GM12878 (cell line): ENCODE data around the gene POLR3K.

Source experiments
- CREM ChIP-seq: IDR thresholded peaks from 2 replicates; pipeline ENCODE4 v1.6.1; 2014; ENCODE audit warnings: antibody characterized with exemption, low read depth
- FOXM1 ChIP-seq: IDR thresholded peaks from 2 replicates; pipeline ENCODE4 v1.6.1; 2012; ENCODE audit warnings: low read depth, mild to moderate bottlenecking, inconsistent platforms, low read length, moderate library complexity
- GABPA ChIP-seq: IDR thresholded peaks from 2 replicates; pipeline ENCODE4 v1.6.1; 2014; ENCODE audit warnings: antibody characterized with exemption, low read depth, mild to moderate bottlenecking, inconsistent platforms
- TF ChIP-seq, protein P1 (sequence below), 3 experiments: IDR thresholded peaks in 2 of 3; conservative IDR thresholded peaks in 1 of 3; 2 replicates each; pipeline ENCODE4 v1.5.1; 2011; ENCODE audit warnings: low read depth in 3 of 3, low read length in 3 of 3, mild to moderate bottlenecking in 3 of 3, control low read depth in 2 of 3, moderate library complexity in 2 of 3, inconsistent platforms in 1 of 3, mixed read lengths in 1 of 3; ENCODE audit not compliant: control insufficient read depth in 2 of 3, insufficient read depth in 1 of 3; ENCODE audit errors: extremely low read depth in 1 of 3
- TF ChIP-seq, protein P2 (sequence below): IDR thresholded peaks from 2 replicates; pipeline ENCODE4 v1.6.1; 2011; ENCODE audit warnings: mild to moderate bottlenecking, low read depth, low read length, moderate library complexity; ENCODE audit not compliant: insufficient replicate concordance

DNA sequence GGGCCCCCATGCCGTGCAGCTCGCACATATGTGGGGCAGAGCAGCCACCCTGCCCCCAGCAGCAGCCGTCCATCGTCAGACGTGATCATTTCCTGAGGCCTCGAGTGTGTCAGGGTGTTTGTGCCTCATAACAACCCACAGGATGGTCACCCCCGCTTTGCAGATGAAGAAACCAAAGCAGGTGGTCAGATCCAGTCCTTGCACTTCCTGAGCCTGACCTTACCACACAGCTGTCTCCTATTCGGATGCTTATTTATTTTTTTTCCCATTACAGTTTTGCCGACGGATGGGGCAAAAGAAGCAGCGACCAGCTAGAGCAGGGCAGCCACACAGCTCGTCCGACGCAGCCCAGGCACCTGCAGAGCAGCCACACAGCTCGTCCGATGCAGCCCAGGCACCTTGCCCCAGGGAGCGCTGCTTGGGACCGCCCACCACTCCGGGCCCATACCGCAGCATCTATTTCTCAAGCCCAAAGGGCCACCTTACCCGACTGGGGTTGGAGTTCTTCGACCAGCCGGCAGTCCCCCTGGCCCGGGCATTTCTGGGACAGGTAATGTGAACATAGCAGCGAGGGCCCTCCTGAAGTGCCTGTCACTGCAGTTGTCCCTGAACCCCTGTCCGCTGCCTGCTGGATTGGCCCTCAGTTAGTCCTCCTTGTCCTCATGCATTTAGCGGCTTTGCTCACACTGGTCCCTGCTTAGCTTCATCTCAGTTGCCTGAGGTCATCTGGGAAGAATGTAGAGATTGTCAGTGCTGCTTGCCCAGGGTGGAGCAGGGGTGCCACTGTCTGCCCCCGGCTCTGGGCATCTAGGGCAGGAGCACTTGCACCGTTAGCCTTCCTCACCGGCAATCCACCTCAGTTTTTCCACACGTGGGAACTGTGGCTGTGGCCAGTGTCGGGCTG is 26.0 kb upstream of the POLR3K start:
- TF ChIP-seq FOXM1 (no peak), CREM (no peak), GABPA (no peak)
- TF ChIP-seq, protein P1, sequence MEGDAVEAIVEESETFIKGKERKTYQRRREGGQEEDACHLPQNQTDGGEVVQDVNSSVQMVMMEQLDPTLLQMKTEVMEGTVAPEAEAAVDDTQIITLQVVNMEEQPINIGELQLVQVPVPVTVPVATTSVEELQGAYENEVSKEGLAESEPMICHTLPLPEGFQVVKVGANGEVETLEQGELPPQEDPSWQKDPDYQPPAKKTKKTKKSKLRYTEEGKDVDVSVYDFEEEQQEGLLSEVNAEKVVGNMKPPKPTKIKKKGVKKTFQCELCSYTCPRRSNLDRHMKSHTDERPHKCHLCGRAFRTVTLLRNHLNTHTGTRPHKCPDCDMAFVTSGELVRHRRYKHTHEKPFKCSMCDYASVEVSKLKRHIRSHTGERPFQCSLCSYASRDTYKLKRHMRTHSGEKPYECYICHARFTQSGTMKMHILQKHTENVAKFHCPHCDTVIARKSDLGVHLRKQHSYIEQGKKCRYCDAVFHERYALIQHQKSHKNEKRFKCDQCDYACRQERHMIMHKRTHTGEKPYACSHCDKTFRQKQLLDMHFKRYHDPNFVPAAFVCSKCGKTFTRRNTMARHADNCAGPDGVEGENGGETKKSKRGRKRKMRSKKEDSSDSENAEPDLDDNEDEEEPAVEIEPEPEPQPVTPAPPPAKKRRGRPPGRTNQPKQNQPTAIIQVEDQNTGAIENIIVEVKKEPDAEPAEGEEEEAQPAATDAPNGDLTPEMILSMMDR (IDR thresholded peaks at IDR 0.05 in 2 of 3, conservative IDR thresholded peaks at IDR 0.05 in 1 of 3; ENCODE audit: control insufficient read depth in 2 of 3, extremely low read depth in 1 of 3, insufficient read depth in 1 of 3, low read depth in 3 of 3, low read length in 3 of 3) = no peak
- TF ChIP-seq, protein P2, sequence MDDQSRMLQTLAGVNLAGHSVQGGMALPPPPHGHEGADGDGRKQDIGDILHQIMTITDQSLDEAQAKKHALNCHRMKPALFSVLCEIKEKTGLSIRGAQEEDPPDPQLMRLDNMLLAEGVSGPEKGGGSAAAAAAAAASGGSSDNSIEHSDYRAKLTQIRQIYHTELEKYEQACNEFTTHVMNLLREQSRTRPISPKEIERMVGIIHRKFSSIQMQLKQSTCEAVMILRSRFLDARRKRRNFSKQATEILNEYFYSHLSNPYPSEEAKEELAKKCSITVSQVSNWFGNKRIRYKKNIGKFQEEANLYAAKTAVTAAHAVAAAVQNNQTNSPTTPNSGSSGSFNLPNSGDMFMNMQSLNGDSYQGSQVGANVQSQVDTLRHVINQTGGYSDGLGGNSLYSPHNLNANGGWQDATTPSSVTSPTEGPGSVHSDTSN = no peak
